Measurements from ENCODE around the gene CCDC30. TPM values are rescaled to one million over a fixed set of nuclear protein-coding genes. Genes with fewer than 3 reads are reported as not detected.

Gene CCDC30
- total and polyA plus RNA-seq, 9 of the 15 experiments (the other 6 are each of a cell fraction or from before 2014, with no cell fraction given) = 0.05 to 0.91 (median 0.24) TPM

DNA sequence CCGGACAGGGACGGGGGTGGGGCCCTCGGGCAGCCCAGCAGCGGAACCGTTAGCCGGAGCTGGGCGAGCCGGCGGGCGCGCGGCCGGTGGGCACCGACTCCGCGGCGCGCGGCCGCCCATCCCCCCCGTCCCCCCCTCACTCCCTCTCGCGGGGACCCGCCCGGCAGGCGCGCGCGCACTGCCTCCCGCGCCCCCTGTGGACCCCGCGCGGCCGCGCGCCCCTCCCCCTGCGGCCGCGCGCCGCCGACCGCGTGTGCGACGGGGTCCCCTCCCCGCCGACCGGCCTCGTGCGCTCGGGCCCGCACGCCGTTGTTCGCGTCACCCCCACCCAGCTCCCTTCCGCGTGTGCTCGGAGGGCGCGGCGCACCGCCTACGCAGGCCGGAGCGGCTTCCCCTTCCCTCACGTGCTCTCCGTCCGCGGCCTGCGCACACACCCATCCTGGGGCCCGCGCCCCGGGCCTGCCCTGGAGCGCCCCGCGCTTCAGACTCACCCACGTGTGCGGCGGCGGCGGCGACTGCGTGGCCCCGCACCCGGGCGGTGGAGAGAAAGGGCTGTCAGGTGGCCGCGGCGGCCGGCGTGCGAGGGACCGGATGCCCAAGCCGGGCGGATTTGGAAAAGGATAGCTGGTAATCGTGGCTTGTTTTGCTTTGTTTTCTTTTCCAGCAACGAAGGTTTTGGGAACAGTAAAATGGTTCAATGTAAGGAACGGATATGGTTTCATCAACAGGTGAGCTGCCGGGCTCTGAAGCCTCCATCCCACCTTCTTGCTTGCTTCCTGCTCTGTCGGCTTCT is 219.8 kb downstream of the CCDC30 start (continued):
- TF ChIP-seq, protein P1, sequence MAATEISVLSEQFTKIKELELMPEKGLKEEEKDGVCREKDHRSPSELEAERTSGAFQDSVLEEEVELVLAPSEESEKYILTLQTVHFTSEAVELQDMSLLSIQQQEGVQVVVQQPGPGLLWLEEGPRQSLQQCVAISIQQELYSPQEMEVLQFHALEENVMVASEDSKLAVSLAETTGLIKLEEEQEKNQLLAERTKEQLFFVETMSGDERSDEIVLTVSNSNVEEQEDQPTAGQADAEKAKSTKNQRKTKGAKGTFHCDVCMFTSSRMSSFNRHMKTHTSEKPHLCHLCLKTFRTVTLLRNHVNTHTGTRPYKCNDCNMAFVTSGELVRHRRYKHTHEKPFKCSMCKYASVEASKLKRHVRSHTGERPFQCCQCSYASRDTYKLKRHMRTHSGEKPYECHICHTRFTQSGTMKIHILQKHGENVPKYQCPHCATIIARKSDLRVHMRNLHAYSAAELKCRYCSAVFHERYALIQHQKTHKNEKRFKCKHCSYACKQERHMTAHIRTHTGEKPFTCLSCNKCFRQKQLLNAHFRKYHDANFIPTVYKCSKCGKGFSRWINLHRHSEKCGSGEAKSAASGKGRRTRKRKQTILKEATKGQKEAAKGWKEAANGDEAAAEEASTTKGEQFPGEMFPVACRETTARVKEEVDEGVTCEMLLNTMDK (IDR thresholded peaks at IDR 0.05; ENCODE audit: borderline replicate concordance, insufficient read depth, low read depth, low read length, poor library complexity, severe bottlenecking) = no peak
- TF ChIP-seq TEAD4 (IDR thresholded peaks at IDR 0.05; ENCODE audit: low read length) = no peak; the same call in 1 of the 2 replicates
- TF ChIP-seq TEAD4 (CRISPR knock-in tag; IDR thresholded peaks at IDR 0.05; ENCODE audit: borderline replicate concordance) = peak; percentile 84
- no peak for TF ChIP-seq CBFA2T3 (IDR thresholded peaks at IDR 0.05)
- peak; percentile 74 for TF ChIP-seq ELF1 (tag; IDR thresholded peaks at IDR 0.05)
- TF ChIP-seq SREBF2 (CRISPR knock-in tag; IDR thresholded peaks at IDR 0.05) = no peak
- TF ChIP-seq NCOR1 (IDR thresholded peaks at IDR 0.05) = peak; percentile 68
- TF ChIP-seq PML (IDR thresholded peaks at IDR 0.05; ENCODE audit: low read length) = no peak
- TF ChIP-seq, protein P2, sequence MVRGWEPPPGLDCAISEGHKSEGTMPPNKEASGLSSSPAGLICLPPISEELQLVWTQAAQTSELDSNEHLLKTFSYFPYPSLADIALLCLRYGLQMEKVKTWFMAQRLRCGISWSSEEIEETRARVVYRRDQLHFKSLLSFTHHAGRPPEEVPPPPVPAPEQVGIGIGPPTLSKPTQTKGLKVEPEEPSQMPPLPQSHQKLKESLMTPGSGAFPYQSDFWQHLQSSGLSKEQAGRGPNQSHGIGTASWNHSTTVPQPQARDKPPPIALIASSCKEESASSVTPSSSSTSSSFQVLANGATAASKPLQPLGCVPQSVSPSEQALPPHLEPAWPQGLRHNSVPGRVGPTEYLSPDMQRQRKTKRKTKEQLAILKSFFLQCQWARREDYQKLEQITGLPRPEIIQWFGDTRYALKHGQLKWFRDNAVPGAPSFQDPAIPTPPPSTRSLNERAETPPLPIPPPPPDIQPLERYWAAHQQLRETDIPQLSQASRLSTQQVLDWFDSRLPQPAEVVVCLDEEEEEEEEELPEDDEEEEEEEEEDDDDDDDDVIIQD (CRISPR knock-in tag; IDR thresholded peaks at IDR 0.05) = no peak
- TF ChIP-seq MEF2A (IDR thresholded peaks at IDR 0.05; ENCODE audit: control insufficient read depth, low read depth, low read length) = 0 out of 2 replicates have a peak, but pooled peaks have one; percentile 41
- no peak for TF ChIP-seq SIRT6 (IDR thresholded peaks at IDR 0.05; ENCODE audit: low read depth, low read length)
- peak; percentile 40 for TF ChIP-seq TAF9B (IDR thresholded peaks at IDR 0.05; ENCODE audit: partially characterized antibody)
- 0 out of 2 replicates have a peak, but pooled peaks have one; percentile 37 for TF ChIP-seq ZNF695 (CRISPR knock-in tag; IDR thresholded peaks at IDR 0.05)
- no peak for TF ChIP-seq ARNT (IDR thresholded peaks at IDR 0.05)
- TF ChIP-seq, protein P3, sequence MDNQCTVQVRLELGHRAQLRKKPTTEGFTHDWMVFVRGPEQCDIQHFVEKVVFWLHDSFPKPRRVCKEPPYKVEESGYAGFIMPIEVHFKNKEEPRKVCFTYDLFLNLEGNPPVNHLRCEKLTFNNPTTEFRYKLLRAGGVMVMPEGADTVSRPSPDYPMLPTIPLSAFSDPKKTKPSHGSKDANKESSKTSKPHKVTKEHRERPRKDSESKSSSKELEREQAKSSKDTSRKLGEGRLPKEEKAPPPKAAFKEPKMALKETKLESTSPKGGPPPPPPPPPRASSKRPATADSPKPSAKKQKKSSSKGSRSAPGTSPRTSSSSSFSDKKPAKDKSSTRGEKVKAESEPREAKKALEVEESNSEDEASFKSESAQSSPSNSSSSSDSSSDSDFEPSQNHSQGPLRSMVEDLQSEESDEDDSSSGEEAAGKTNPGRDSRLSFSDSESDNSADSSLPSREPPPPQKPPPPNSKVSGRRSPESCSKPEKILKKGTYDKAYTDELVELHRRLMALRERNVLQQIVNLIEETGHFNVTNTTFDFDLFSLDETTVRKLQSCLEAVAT (IDR thresholded peaks at IDR 0.05) = no peak
- no peak for TF ChIP-seq PHB (CRISPR knock-in tag; IDR thresholded peaks at IDR 0.05)
- TF ChIP-seq CHD4 (IDR thresholded peaks at IDR 0.05; ENCODE audit: insufficient read depth, insufficient replicate concordance, low read depth, low read length, poor library complexity, severe bottlenecking) = no peak
- TF ChIP-seq, protein P4, sequence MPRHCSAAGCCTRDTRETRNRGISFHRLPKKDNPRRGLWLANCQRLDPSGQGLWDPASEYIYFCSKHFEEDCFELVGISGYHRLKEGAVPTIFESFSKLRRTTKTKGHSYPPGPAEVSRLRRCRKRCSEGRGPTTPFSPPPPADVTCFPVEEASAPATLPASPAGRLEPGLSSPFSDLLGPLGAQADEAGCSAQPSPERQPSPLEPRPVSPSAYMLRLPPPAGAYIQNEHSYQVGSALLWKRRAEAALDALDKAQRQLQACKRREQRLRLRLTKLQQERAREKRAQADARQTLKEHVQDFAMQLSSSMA (CRISPR knock-in tag; IDR thresholded peaks at IDR 0.05) = no peak
- peak; percentile 75 for TF ChIP-seq ATF7 (IDR thresholded peaks at IDR 0.05)
- no peak for TF ChIP-seq FOXJ3 (CRISPR knock-in tag; IDR thresholded peaks at IDR 0.05)
- TF ChIP-seq SRSF7 (optimal IDR thresholded peaks at IDR 0.05; ENCODE audit: low read depth, low read length) = no peak
- TF ChIP-seq EZH2 (IDR thresholded peaks at IDR 0.05; ENCODE audit: borderline replicate concordance, low read depth, low read length) = no peak
- no peak for TF ChIP-seq BRD9 (IDR thresholded peaks at IDR 0.05; ENCODE audit: low read depth, partially characterized antibody)
- no peak for TF ChIP-seq MEIS2 (IDR thresholded peaks at IDR 0.05; ENCODE audit: partially characterized antibody)
